ENCODE data around the gene NOS1AP.
"Not testable (repeated sequence)": the region's sequence is repeated elsewhere in the genome, so short reads cannot be mapped to it uniquely, and the experiment has no call there.

The NOS1AP gene

GRCh38 chr1:162060314-162060713, 9.2 kb upstream of the NOS1AP start:
- DNase-seq = no peak

DNA sequence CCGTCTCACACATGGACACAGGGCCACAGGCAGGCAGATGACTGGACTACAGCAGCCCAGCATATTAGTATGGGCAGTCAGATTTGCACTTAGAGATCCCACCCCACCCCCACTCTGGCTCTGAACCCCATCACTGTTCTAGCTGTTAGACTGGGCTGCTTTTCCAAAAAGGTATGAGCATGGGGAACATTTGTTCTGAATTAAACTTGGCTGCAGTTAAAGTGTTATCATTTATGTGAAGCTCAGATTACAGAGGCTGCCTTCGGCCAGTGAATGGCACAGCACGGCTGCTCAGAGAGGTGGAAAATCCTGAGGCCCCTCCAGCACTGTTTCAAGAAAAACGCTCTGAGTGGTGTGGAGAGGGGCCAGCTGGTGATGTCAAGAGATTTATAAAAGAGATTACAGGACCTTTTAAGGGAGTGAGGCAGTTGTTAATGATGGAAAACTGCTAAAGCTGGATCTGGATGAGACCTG, 6.9 kb upstream of the NOS1AP start:
- no peak for DNase-seq

- DNase-seq = no peak
These were observed 4.5 kb upstream of the NOS1AP start for GRCh38 chr1:162065016-162065415.

DNA sequence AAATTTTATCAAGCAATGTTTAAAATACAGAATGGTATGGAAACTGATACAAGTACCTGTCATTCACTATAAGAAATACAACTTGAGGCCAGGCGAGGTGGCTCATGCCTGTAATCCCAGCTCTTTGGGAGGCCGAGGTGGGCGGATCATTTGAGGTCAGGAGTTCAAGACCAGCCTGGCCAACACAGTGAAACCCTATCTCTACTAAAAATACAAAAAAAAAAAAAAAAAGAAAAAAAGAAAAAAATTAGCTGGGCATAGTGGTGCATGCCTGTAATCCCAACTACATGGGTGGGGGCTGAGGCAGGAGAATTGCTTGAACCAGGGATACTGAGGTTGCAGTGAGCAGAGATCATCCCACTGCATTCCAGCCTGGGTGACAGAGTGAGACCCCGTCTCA, 2.7 kb upstream of the NOS1AP start:
- not testable (repeated sequence) for DNase-seq

- no peak for DNase-seq
These were observed 2.0 kb upstream of the NOS1AP start for GRCh38 chr1:162067466-162067865.

DNA sequence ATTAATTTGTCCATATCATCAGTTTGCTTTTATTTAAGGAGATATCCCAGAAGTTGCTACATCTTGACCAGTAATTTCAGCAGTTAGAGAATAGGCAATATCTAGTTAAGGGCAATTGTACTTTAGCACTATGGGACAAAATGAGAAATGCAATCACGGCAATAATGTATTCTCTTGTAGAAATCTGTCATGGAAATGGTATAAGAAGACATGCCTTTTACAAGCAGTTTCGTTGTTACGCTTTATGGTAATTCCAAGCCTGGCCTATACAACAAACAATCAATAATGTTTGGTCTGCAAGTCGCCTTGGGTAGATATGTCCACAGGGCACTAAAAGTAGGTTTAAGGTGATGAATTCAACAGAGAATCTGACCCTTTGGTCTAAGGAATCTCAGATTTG, 1.2 kb upstream of the NOS1AP start:
- DNase-seq = no peak

- DNase-seq = peak in 1 of 2 experiments; percentile 5
These were observed 730 bp downstream of the NOS1AP start for GRCh38 chr1:162070094-162070748.

- DNase-seq = no peak
These were observed 1.3 kb downstream of the NOS1AP start for GRCh38 chr1:162070825-162071224.

- DNase-seq = no peak
These were observed 3.2 kb downstream of the NOS1AP start for GRCh38 chr1:162072740-162073139.

GRCh38 chr1:162074276-162075005, 5.0 kb downstream of the NOS1AP start:
- DNase-seq = no peak

DNA sequence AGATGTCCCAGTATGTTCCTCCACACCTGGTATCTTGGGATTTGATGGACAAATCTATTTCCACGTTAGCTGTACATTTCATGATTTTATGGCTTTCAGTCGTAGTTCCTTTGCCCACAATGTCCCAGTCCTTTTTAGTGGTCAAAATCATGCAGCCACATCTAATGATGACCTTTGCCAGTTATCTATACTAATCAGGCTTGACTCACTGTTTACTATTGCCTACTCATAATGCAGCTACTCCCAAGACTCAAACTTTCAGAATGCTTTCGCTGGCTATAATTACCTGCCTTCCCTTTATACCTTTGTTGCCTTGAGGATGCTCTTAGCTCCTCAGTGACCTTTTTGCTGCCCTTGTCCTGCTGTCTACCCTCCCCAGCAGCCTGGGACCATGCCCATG, 6.4 kb downstream of the NOS1AP start:
- no peak for DNase-seq

DNA sequence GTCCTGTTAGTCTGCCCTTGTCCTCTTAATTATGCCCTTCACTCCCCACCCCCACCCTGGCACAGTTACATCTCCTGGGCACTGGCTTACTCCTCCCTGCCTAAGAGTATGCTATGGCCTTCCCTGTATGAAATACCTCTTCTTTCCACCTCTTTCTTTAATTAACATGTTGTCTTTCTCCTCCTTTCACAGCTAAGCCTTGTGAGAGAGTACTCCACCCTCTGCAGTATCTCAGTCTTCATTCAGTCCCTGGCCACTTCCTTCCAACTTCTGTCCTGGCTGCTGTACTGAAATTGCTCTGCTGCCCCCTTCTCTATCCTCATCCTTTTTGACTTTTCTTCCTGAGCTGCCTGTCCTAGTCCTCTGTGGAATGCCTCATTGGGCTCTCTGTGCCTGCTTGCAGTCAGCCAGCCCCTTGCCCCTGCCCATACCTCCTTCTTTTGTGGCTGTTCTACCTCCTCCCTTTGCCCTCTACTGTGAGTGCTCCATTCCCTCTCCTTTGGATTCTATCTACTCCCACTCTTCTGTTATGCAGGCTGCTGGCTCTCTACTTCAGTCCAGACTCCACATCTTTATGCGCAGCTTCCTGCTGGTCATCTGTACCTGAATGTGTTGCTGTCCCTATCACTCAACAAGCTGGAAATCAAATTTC, 8.3 kb downstream of the NOS1AP start:
- no peak for DNase-seq

DNA sequence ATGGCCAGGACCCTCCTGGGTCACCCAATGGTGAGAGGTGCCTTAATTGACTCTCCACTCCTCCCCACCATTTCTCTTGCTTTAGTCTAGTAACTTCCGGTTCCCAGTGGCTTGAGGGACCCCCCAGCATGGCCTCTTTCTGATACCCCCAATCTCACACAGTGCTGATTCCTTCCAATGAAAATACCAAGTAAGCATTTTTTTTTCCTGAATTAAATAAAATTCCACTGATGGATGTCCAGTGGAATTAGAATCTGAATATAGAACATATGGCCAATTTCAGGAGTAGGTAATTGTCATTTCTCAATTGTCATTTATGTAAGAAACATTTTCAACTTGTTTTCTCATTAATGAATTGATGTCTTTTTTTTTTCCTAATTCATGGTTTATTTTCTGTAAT, 9.5 kb downstream of the NOS1AP start:
- DNase-seq = no peak

DNA sequence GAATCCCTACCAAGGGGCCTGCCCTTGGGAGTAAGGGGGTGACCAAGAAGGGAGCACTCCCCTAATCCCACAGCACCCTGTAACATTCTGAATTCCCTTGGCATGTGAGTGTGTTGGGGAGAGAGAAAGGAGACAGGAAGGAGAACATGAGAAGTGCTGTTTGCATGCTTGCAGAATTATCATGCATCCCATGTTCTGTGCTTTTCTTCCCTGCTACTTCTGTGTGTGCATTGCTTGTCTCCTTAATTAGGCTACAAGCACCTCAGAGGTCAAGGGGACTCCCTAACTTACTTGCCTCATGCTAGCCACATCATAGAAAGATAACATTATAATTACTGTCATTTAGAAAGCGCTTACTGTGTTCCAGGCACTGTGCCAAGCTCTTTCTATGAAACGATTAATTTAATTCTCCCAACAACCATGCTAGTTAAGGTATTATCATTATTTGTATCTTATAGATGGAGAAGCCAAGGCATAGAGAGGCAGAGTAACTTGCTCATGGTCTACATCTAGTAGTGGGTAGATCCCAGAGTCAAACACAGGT, 11.1 kb downstream of the NOS1AP start:
- DNase-seq = no peak

DNA sequence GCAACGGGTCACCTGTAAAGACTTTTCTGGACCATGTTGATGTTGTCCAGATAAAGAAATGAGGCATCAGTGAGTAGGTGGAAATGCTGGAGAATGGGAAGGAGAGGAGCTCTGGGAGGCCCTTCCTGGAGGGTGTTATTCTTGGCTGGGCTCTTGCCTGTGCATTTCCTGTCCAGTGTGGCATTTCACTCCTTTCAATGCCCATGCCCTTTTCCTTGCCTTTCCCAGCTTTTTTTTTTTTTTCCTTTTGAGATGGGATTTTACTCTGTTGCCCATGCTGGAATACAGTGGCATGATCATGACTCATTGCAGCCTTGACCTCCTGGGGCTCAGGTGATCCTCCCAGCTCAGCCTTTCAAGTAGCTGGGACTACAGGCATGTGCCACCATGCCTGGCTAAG, 11.8 kb downstream of the NOS1AP start:
- no peak for DNase-seq

DNA sequence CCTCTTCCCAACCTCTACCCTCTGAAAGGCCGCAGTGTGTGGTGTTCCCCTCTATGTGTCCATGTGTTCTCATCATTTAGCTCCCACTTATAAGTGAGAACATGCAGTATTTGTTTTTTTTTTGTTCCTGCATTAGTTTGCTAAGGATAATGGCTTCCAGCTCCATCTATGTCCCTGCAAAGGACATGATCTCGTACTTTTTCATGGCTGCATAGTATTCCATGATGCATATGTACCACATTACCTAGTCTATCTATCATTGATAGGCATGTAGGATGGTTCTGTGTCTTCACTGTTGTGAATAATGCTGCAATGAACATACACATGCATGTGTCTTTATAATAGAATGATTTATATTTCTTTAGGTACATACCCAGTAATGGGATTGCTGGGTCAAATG, 12.6 kb downstream of the NOS1AP start:
- not testable (repeated sequence) for DNase-seq

DNA sequence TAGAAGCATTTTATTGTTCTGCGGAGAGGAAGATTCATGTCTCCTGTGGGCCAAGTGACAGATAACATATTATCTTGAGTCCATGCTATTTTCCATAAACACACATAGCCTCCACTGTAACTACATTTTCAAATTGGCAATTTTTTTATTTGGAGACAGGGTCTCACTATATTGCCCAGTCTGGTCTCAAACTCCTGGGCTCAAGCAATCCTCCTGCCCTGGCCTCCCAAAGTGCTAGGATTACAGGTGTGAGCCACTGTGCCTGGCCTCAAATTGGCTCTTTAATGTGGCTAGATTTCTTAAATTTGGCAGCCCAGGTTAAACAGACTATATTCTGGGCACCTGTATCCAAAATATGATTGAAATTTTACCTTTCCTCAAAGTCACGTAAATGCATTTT, 13.8 kb downstream of the NOS1AP start:
- no peak for DNase-seq

DNA sequence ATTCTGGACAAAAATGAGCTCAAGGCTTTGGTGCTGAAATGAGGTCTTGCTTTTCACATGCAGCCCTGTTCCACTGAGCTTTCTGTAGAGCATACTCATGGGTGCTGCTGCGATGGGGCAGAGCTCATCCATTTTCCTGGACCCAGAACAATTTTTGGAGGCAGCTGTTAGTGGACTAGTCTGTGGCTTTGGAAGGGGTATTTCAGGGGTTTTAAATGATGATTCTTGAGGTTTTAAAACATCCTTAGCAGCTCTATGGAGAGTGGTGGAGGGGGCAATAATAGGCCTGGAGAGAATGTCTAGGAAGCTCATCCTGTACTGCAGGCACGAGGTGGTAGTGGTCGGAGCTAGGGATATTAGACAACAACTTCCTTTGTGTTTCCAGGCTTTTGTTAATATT, 16.5 kb downstream of the NOS1AP start:
- no peak for DNase-seq

GRCh38 chr1:162087111-162087510, 17.6 kb downstream of the NOS1AP start:
- DNase-seq = no peak

GRCh38 chr1:162087574-162087973, 18.1 kb downstream of the NOS1AP start:
- no peak for DNase-seq

- DNase-seq = no peak
These were observed 18.9 kb downstream of the NOS1AP start for GRCh38 chr1:162088281-162088969.

DNA sequence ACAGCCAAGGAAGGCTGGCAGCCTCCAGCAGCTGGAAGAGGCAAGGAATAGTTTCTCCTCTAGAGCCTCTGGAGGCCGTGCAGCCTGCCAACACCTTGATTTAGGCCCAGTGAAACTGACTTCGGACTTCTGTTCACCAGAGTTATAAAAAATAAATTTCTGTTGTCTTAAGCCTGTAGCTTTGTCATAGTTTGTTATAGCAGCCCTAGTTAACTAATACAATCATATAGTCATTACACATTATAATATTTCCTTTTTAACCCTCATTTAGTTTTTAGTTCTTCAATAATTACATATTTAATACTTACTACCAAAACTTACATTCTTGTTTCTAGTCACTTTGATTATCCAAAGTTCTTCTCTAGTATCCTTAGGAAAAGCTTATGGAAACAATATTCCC, 20.3 kb downstream of the NOS1AP start:
- no peak for DNase-seq

DNA sequence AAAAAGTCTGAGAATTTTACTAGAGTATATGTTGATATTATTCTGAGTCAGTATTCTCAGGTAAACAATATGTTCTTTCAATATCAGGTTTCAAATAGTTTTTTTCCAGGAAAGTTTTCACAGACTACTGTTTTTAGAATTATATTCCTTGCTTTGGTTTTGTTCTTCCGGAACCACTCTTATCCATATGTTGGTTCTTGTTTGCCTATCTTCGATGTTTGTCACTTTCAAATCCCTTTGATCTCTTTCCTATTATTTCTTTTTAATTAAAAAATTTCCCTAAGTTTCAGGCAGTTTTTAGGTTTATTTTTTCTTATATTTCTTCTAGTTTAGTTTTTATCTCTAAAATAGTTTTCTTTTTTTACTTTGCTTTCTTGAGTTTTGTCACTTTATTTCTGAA, 20.9 kb downstream of the NOS1AP start:
- no peak for DNase-seq
